OCI-LY7 (cell line): ENCODE measurements around the gene WDTC1. TPM values are rescaled to one million over a fixed set of nuclear protein-coding genes. Genes with fewer than 3 reads are reported as not detected.

Source experiments
- BruUV-seq: library from RNA; stranded (reverse); fragments of 400-500 nt; replicated peaks from 2 replicates; lab custom pipeline; 2021; lab: Mats Ljungman, UMichigan
- CTCF ChIA-PET: fragments of 300-600 bp; sonication (Branson Sonifier 250); formaldehyde crosslinking; loops from one replicate; lab custom pipeline; 2022; ENCODE audit warnings: antibody characterized with exemption; ENCODE audit not compliant: unreplicated experiment; lab: Charles Lee
- POLR2A ChIA-PET: fragments of 300-600 bp; sonication (Branson Sonifier 250); formaldehyde crosslinking; loops from one replicate; lab custom pipeline; 2022; ENCODE audit warnings: antibody characterized with exemption; lab: Charles Lee
- DNase-seq: peaks from one replicate; pipeline ENCODE4 v3.0.0-alpha.2; 2015; ENCODE audit warnings: low spot score
- H2AFZ ChIP-seq: fragments of 200-600 bp; sonication (generic), shearing (Covaris generic); 2 replicates; pipeline ENCODE4 v1.6.1; 2014; ENCODE audit warnings: mild to moderate bottlenecking, antibody characterized with exemption, low read length, moderate library complexity
- H3K27ac ChIP-seq: fragments of 200-600 bp; sonication (generic); 2 replicates; pipeline ENCODE4 v1.5.1; 2014; ENCODE audit warnings: mixed run types, low read depth, mild to moderate bottlenecking, moderate library complexity, low read length, inconsistent platforms; ENCODE audit not compliant: poor library complexity, severe bottlenecking
- H3K36me3 ChIP-seq: fragments of 200-600 bp; sonication (generic); 2 replicates; pipeline ENCODE4 v1.6.1; 2014; ENCODE audit warnings: mild to moderate bottlenecking, antibody characterized with exemption, low read length, moderate library complexity, mixed read lengths; ENCODE audit not compliant: insufficient read depth
- H3K4me1 ChIP-seq: fragments of 200-600 bp; sonication (generic); 2 replicates; pipeline ENCODE4 v1.5.1; 2014; ENCODE audit warnings: mild to moderate bottlenecking, low read length; ENCODE audit not compliant: insufficient read depth, poor library complexity, severe bottlenecking
- H3K4me2 ChIP-seq: fragments of 200-600 bp; sonication (generic); 2 replicates; pipeline ENCODE4 v1.6.1; 2014; ENCODE audit warnings: mild to moderate bottlenecking, low read length
- H3K4me3 ChIP-seq: fragments of 200-600 bp; sonication (generic); 2 replicates; pipeline ENCODE4 v1.5.1; 2014; ENCODE audit warnings: mild to moderate bottlenecking, low read depth, low read length; ENCODE audit not compliant: poor library complexity, severe bottlenecking
- H3K79me2 ChIP-seq: fragments of 200-600 bp; sonication (generic); 2 replicates; pipeline ENCODE4 v1.6.1; 2016; ENCODE audit warnings: low read depth, mild to moderate bottlenecking, low read length, moderate library complexity, mixed read lengths; ENCODE audit not compliant: insufficient read depth
- H3K9me2 ChIP-seq: fragments of 200-600 bp; sonication (generic); 2 replicates; pipeline ENCODE4 v1.6.1; 2016; ENCODE audit warnings: mild to moderate bottlenecking, low read length, mixed read lengths; ENCODE audit not compliant: insufficient read depth
- H3K9me3 ChIP-seq: fragments of 200-600 bp; sonication (generic); 2 replicates; pipeline ENCODE4 v1.6.1; 2014; ENCODE audit warnings: mild to moderate bottlenecking, mixed run types, low read length, mixed read lengths
- H4K20me1 ChIP-seq: fragments of 200-600 bp; sonication (generic); 2 replicates; pipeline ENCODE4 v1.6.1; 2014; ENCODE audit warnings: mild to moderate bottlenecking, antibody characterized with exemption, low read length, moderate library complexity, mixed read lengths; ENCODE audit not compliant: insufficient read depth
- EZH2phosphoT487 ChIP-seq: fragments of 200-600 bp; sonication (generic); IDR thresholded peaks from 2 replicates; pipeline ENCODE4 v1.6.1; 2018; ENCODE audit warnings: low read depth, borderline replicate concordance, mild to moderate bottlenecking, mixed run types, antibody characterized with exemption, low read length, moderate library complexity, mixed read lengths
- intact Hi-C: fragments of 100-400 bp; cut with micrococcal nuclease; formaldehyde crosslinking; loops from one replicate; pipeline ENCODE4 v1.10.0; 2022; ENCODE audit not compliant: unreplicated experiment
- total RNA-seq, 2 experiments: library from RNA; depleted of rRNA in 1 of 2; stranded (reverse); fragments of >200 nt in 1 of 2; shearing (Covaris generic) in 1 of 2; gene quantifications; 2 replicates each; pipeline ENCODE4 v1.2.3, GENCODE V29; 2014 to 2022
- TF ChIP-seq, protein P1 (sequence below): fragments of 200-600 bp; sonication (generic); conservative IDR thresholded peaks from 2 replicates; pipeline ENCODE4 v1.5.1; 2014; ENCODE audit warnings: mild to moderate bottlenecking, antibody characterized with exemption, low read length, moderate library complexity, mixed read lengths

The WDTC1 gene
- total RNA-seq, 2 experiments from 2014 or later, result 18.2 to 27.8 TPM

DNA sequence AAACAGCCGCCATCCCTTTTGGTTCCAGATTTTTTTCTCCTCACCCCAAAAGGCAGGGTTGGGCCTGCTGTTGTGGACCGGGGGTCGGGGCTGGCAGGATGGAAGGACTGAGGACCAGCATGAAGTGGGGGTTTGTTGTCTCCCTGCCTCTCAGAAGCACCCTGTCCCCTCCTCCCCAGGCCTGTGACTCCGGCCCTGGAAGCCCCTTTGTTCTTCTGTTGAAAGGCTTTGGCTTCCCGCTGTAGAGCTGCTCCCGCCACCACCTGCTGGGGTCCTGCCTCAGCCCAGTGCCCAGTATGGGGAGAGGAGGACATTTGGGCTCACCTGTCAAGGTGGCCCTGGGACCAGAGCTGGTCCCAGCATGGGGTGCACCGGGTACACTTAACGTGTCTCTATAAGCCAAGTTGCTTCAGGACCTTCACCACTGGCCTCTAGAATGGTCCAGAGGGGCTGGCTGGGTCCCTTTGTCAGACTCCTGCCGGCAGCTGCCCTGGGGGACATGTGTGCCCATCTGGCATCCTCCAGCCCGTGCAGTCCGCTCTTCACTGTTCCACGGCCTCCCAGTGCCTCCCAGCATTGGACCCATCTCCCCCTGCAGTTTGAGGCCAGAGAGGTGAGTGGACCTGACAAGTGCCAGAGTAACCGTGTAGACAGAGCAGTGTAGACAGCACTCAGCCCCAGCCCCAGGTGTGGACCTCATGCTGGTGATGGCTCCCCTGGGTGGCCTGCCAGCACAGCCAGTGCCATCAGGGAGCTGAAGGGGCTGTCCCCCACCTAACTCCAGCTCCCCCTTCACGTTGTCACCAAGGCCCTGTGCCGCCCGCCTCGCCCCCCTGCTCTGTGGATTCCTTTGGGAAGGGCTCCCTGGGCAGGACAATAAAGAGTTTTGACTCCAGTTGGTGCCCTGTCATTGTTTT, 101.3 kb downstream of the WDTC1 start:
- no peaks in the 10 kb centered on the region for H3K9me2 ChIP-seq
- no peaks in the 10 kb centered on the region for H4K20me1 ChIP-seq
- no peaks in the 10 kb centered on the region for H3K9me3 ChIP-seq
- no peak overlapping the region for H3K27ac ChIP-seq
- no peak overlapping the region for H3K4me3 ChIP-seq
- no peak for DNase-seq
- intact Hi-C loops, result no loop called here
- no TSS peak for BruUV-seq
- CTCF ChIA-PET, result no interaction called here
- H3K4me2 ChIP-seq, result no peak overlapping the region
- POLR2A ChIA-PET, result interaction anchor here (0.6 kb wide), 1 partner anchor 364 kb away, joined by 3 read pairs; no protein-coding TSS in a partner anchor
- H3K79me2 ChIP-seq, result 0 out of 2 replicates have a peak, but pooled peaks cover under 1% of the 10 kb centered on the region
- peaks cover 16% of the 10 kb centered on the region for H3K4me1 ChIP-seq
- no peak for TF ChIP-seq EZH2phosphoT487
- TF ChIP-seq, protein P1, sequence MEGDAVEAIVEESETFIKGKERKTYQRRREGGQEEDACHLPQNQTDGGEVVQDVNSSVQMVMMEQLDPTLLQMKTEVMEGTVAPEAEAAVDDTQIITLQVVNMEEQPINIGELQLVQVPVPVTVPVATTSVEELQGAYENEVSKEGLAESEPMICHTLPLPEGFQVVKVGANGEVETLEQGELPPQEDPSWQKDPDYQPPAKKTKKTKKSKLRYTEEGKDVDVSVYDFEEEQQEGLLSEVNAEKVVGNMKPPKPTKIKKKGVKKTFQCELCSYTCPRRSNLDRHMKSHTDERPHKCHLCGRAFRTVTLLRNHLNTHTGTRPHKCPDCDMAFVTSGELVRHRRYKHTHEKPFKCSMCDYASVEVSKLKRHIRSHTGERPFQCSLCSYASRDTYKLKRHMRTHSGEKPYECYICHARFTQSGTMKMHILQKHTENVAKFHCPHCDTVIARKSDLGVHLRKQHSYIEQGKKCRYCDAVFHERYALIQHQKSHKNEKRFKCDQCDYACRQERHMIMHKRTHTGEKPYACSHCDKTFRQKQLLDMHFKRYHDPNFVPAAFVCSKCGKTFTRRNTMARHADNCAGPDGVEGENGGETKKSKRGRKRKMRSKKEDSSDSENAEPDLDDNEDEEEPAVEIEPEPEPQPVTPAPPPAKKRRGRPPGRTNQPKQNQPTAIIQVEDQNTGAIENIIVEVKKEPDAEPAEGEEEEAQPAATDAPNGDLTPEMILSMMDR, result no peak
- H3K36me3 ChIP-seq, result peaks cover 64% of the 10 kb centered on the region
- H2AFZ ChIP-seq, result no peak overlapping the region

DNA sequence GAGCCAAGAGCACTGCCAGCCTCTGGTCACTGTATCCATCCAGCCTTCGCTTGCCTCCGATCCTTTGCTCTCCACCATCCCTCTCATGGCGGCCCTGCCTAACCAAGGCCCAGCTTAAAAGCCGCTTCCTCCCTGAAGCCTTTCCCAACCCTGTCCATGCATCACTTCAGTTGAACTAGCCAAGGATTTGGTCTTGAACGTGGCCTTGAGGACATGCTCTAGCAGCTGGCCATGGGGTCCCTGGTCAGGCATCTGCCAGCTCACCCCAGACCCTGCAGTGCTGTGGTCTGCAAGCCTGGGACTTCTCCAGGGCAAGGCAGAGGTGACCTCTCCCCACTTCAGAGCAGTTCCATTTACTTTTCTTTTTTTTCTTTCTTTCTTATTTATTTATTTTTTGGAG, 102.3 kb downstream of the WDTC1 start:
- Histone ChIP-seq H3K4me1 (peaks cover 26% of the 10 kb centered on the region), H3K9me2 (no peaks in the 10 kb centered on the region), H3K27ac (no peak overlapping the region), H3K4me2 (no peak overlapping the region), H3K79me2 (no peaks in the 10 kb centered on the region), H3K36me3 (peaks cover 54% of the 10 kb centered on the region), H3K9me3 (no peaks in the 10 kb centered on the region), H3K4me3 (no peak overlapping the region), H2AFZ (no peak overlapping the region), H4K20me1 (no peaks in the 10 kb centered on the region)
- intact Hi-C loops, result no loop called here
- no peak for TF ChIP-seq EZH2phosphoT487
- TF ChIP-seq, protein P1, result no peak
- ChIA-PET CTCF (no interaction called here), POLR2A (interaction anchor here (0.6 kb wide), 1 partner anchor 233 kb away, joined by 3 read pairs; no protein-coding TSS in a partner anchor)
- no TSS peak for BruUV-seq
- DNase-seq, result no peak

DNA sequence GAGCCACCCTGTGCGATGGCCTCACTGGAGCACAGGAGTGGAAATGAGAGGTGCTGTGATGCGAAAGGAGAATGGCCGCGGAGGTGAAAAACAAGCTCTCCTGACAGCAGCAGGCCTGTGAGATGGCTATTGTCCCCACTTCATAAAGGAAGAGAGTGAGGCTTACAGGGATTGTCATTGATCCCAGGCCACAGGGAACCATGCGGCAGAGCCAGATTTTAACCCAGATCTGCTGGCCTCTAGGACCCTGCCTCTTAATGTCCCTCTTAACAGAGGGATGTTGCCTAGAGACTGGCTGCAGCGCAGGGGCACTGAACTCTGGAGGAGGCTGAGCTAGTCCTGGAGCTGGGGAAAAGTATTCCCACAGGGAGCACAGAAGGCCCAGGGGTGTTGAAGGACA, 104.3 kb downstream of the WDTC1 start:
- no peak overlapping the region for H3K4me2 ChIP-seq
- no peak overlapping the region for H3K27ac ChIP-seq
- peaks cover 5% of the 10 kb centered on the region; the same call in 1 of the 2 replicates for H3K79me2 ChIP-seq
- intact Hi-C loops, result no loop called here
- ChIA-PET POLR2A (interaction anchor here (0.5 to 0.9 kb wide), 2 partner anchors 11 to 199 kb away, joined by 4 read pairs; no protein-coding TSS in a partner anchor), CTCF (no interaction called here)
- H3K9me3 ChIP-seq, result no peaks in the 10 kb centered on the region
- peaks cover 34% of the 10 kb centered on the region for H3K36me3 ChIP-seq
- no peak for TF ChIP-seq EZH2phosphoT487
- TF ChIP-seq, protein P1, result no peak
- H4K20me1 ChIP-seq, result no peaks in the 10 kb centered on the region
- H3K4me3 ChIP-seq, result no peak overlapping the region
- peaks cover 40% of the 10 kb centered on the region for H3K4me1 ChIP-seq
- no peak overlapping the region for H2AFZ ChIP-seq
- no TSS peak for BruUV-seq
- no peaks in the 10 kb centered on the region for H3K9me2 ChIP-seq
- DNase-seq, result no peak
